BLaER1 (cell line): Measurements from ENCODE around the gene CEL.
A peak's percentile ranks its signal among the peaks of the same experiment; 100 is the strongest.

Source experiments
- H3K27ac ChIP-seq: shearing (Covaris generic); formaldehyde crosslinking; 2 replicates; pipeline ENCODE4 v1.8.1; 2022
- H3K27me3 ChIP-seq: shearing (Covaris generic); formaldehyde crosslinking; 2 replicates; pipeline ENCODE4 v1.8.1; 2022
- H3K36me3 ChIP-seq: shearing (Covaris generic); formaldehyde crosslinking; 2 replicates; pipeline ENCODE4 v1.8.1; 2022
- H3K4me1 ChIP-seq: shearing (Covaris generic); formaldehyde crosslinking; 2 replicates; pipeline ENCODE4 v1.8.1; 2022
- H3K4me2 ChIP-seq: shearing (Covaris generic); formaldehyde crosslinking; 2 replicates; pipeline ENCODE4 v1.8.1; 2022
- H3K4me3 ChIP-seq: shearing (Covaris generic); formaldehyde crosslinking; 2 replicates; pipeline ENCODE4 v1.8.1; 2022
- H3K9ac ChIP-seq: shearing (Covaris generic); formaldehyde crosslinking; 2 replicates; pipeline ENCODE4 v1.8.1; 2022
- H3K9me3 ChIP-seq: shearing (Covaris generic); formaldehyde crosslinking; 2 replicates; pipeline ENCODE4 v1.8.1; 2022
- H4K20me1 ChIP-seq: shearing (Covaris generic); formaldehyde crosslinking; 2 replicates; pipeline ENCODE4 v1.8.1; 2022
- Cebpa-rat ChIP-seq: shearing (Covaris generic); IDR thresholded peaks from 2 replicates; pipeline ENCODE4 v1.8.1; 2022

CEL gene

DNA sequence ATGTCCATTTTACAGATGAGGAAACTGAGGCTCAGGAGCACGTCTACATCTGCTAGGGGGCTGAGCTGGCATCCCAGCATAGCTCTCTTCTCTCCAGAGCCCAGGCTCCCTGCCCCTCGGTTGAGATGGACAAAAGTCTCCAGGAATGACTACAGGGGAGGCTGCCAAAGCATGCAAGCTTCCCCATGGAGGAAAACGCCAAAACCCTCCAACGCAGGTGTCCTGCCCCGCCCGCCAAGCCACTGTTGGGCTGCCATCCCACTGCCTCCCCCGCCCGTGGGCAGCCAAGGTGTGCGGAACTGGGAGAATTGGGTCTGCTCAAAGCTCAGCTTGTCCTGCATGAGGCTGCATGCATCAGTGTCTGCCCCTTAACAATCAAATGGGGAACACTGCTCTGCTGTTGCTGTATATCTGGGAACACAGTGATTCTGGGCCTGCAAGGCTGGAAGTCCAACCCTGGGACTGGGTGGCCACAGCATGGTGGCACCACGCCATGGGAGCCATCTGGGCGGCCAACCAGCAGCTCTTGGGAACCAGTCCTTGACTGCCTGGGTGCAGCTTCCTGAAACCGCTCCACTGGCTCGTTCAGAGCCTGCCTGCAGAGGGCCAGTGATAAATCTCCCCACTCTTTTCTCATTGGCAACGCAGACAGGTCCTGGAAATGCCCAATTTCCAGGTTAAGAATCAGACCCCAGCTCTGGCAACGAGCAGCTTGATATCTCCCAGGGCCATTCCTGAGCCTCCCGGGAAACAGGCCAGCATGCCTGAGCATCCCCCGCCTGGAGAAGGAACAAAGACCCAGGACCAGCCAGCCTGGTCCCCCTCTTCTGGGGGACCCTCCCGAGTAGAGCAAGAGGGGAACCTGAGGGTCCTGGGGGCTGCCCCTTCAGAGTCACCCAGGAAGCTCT lies 55.7 kb downstream of the CEL start:
- no peak overlapping the region for H3K4me3 ChIP-seq
- no peak for TF ChIP-seq Cebpa-rat
- peaks cover 97% of the 10 kb centered on the region for H3K4me1 ChIP-seq
- H3K27ac ChIP-seq = peak overlapping the region; percentile 83
- H3K27me3 ChIP-seq = no peaks in the 10 kb centered on the region
- H3K36me3 ChIP-seq = peaks cover 15% of the 10 kb centered on the region
- H3K9me3 ChIP-seq = no peaks in the 10 kb centered on the region
- peak overlapping the region; percentile 100 for H3K4me2 ChIP-seq
- H3K9ac ChIP-seq = peak overlapping the region; percentile 18; the same call in 1 of the 2 replicates
- H4K20me1 ChIP-seq = peaks cover 98% of the 10 kb centered on the region

DNA sequence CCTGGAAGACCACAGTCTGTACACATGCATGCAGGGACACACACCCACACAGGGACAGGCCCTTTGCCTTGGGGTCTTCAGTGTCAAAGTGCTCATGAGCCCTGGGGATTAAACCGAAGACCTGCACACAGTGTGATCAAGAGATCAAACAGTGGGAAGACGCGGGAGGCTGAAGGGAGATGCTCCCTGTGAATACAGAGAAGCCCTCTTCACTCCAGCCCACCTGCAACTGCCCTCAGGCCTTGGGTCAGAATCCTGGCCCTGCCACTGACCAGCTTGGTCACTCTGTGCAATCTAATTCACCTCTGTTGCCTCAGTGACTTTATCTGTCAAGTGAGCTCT lies 56.4 kb downstream of the CEL start:
- H3K9ac ChIP-seq = peak overlapping the region; percentile 18; the same call in 1 of the 2 replicates
- H3K4me3 ChIP-seq = no peak overlapping the region
- peaks cover 15% of the 10 kb centered on the region for H3K36me3 ChIP-seq
- H3K9me3 ChIP-seq = no peaks in the 10 kb centered on the region
- no peaks in the 10 kb centered on the region for H3K27me3 ChIP-seq
- no peak for TF ChIP-seq Cebpa-rat
- peaks cover 98% of the 10 kb centered on the region for H4K20me1 ChIP-seq
- peaks cover 97% of the 10 kb centered on the region for H3K4me1 ChIP-seq
- peak overlapping the region; percentile 100 for H3K4me2 ChIP-seq
- peak overlapping the region; percentile 57 for H3K27ac ChIP-seq

DNA sequence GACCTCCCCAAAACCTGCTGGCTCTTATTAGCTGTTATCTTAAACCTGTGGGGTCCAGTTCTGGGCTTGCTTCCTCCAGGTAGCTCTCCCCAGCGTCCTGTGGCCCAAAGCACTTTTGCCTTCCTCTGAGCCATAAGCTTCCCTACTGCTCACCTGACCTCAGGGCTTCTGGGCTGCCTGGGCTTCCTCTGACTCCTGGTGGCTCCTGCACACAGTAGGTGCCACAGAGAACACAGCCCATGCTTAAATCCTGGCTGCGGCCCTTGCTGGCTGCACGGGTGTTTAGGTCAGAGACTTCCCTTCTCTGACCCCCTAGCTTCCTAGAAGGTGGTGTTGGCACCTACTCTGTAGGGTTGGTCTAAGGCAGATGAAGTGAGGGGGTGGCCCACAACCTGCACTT lies 56.8 kb downstream of the CEL start:
- no peaks in the 10 kb centered on the region for H3K9me3 ChIP-seq
- no peak overlapping the region for H3K4me3 ChIP-seq
- peaks cover 15% of the 10 kb centered on the region for H3K36me3 ChIP-seq
- peaks cover 97% of the 10 kb centered on the region for H3K4me1 ChIP-seq
- H4K20me1 ChIP-seq = peaks cover 98% of the 10 kb centered on the region
- H3K27ac ChIP-seq = peak overlapping the region; percentile 57; the same call in 1 of the 2 replicates
- H3K9ac ChIP-seq = peak overlapping the region; percentile 36; the same call in 1 of the 2 replicates
- no peak for TF ChIP-seq Cebpa-rat
- peak overlapping the region; percentile 100 for H3K4me2 ChIP-seq
- no peaks in the 10 kb centered on the region for H3K27me3 ChIP-seq

DNA sequence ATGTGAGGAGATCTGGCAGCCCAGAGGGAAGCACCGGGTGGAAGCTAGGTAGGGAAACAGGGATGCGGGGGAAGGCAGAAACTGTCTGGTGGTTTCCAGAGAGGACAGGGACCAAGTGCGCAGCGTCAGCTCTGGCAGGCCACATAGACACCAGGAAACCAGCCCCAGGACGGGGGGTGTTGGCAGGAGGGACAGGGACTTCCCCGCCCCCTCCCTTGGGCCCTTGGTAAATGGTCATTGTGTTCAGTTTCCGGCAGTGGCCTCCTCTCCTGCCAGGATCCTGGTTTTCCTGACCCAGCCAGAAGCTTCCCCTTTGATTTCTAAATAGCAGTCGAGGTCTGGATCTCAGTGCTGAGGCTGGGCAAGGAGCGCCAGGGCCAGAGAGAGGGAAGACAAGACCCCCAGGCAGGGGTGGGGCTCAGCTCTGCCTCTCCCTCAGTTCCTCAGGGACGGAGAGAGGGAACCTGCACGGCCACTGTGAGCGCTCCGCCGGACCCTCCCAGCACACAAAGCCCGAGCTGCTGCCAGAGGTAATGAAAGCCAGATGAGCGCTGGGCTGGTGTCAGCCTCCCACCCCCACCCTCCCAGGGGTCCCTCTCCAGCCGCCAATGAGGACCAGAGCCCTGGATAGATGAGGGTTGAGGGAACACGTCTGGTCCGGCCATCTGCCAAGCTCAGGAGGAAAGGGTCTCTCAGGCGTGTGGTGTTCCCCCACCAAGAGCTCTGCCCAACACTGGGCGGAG lies 57.5 kb downstream of the CEL start:
- 0 out of 2 replicates have a peak overlapping the region, but pooled peaks have one; percentile 22 for H3K4me3 ChIP-seq
- H3K27ac ChIP-seq = peak overlapping the region; percentile 25; the same call in 1 of the 2 replicates
- peaks cover 15% of the 10 kb centered on the region for H3K36me3 ChIP-seq
- peaks cover 97% of the 10 kb centered on the region for H3K4me1 ChIP-seq
- peak overlapping the region; percentile 36 for H3K9ac ChIP-seq
- H3K9me3 ChIP-seq = no peaks in the 10 kb centered on the region
- TF ChIP-seq Cebpa-rat = no peak
- H3K4me2 ChIP-seq = peak overlapping the region; percentile 100
- H4K20me1 ChIP-seq = peaks cover 98% of the 10 kb centered on the region
- no peaks in the 10 kb centered on the region for H3K27me3 ChIP-seq

DNA sequence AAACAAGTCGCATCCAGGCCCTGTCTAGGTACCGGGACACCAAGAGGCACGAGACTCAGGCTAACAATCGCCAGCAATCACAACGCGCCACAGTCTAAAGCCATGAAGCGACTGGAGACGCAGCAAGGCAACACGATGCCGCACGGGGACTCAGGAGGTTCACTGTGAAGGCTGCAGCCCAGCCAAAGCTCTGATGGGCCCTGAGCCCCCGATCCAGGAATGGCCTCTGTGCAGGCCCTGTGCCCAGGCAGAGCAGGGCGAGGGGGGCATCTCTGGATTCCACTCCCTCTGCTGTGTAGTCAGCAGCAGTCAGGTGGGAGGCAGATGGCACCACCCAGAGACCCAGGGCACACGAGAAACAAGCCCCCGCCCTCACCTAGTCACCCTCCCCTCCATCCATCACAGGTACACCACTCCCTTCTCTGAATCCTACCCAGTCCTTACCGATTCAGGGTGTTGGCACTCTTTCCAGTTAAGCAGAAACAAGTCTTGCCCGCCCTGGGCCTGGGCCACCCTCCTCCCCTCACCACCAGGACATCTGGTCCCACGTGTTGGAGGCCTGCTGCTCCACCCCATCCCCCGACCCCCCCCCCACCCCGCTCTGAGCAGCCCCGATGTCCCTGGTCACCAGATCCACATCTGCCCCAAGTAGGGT lies 58.2 kb downstream of the CEL start:
- TF ChIP-seq Cebpa-rat = no peak
- H3K4me2 ChIP-seq = peak overlapping the region; percentile 100
- H3K9me3 ChIP-seq = no peaks in the 10 kb centered on the region
- no peaks in the 10 kb centered on the region for H3K27me3 ChIP-seq
- peaks cover 98% of the 10 kb centered on the region for H4K20me1 ChIP-seq
- peak overlapping the region; percentile 83 for H3K9ac ChIP-seq
- H3K36me3 ChIP-seq = peaks cover 15% of the 10 kb centered on the region
- peaks cover 97% of the 10 kb centered on the region for H3K4me1 ChIP-seq
- H3K27ac ChIP-seq = peak overlapping the region; percentile 25; the same call in 1 of the 2 replicates
- peak overlapping the region; percentile 74 for H3K4me3 ChIP-seq

DNA sequence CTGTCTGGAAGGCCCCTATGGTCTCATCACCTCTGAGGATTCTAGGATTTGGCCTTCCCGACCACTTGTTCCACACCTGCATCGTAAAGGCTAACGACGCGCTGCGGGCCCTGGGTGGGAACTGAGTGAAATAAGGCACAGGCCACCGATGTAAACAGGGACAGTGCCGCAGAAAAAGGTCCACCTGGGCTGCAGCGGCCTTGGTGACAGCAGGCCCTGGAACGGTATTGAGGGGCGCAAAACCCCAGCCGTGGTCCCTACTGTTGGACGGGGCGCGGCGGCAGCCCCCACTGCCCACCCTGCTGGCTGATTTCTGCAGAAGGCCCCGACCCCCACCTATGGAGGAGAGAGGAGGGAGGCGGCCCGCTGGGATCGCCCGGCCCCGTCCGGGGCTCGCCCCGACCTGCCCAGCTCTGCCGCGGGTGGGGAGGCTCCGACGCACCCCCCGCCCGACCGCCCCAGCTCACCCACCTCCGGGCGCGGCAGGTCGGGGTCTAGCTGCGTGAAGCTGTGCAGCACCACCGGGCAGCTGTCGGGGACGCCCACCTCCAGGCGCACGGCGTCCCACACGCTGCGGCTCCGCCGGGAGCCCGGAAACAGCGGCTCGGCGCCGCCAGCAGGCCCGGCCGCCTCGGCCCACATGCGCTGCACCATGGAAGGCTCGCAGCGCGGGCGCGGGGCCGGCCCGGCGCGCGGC lies 58.9 kb downstream of the CEL start:
- Histone ChIP-seq H3K36me3 (peaks cover 15% of the 10 kb centered on the region), H3K9ac (peak overlapping the region; percentile 83), H3K9me3 (no peaks in the 10 kb centered on the region), H4K20me1 (peaks cover 98% of the 10 kb centered on the region), H3K4me3 (peak overlapping the region; percentile 74), H3K4me1 (peaks cover 97% of the 10 kb centered on the region), H3K27me3 (no peaks in the 10 kb centered on the region), H3K27ac (peak overlapping the region; percentile 80), H3K4me2 (peak overlapping the region; percentile 100)
- no peak for TF ChIP-seq Cebpa-rat
